Lung (tissue), 12 donors: Measurements from ENCODE around the gene SARNP. TPM values are rescaled to one million over a fixed set of nuclear protein-coding genes. Genes with fewer than 3 reads are reported as not detected.

Experiments used
- ATAC-seq: fragments of 200-7000 bp; cut with Tn5 transposase; one replicate; pipeline ENCODE4 v1.9.1; 2020; ENCODE audit warnings: moderate number of reproducible peaks; ENCODE audit not compliant: insufficient read depth, low FRiP score
- DNase-seq, 3 donors: peaks; one replicate each; pipeline ENCODE4 v3.0.0-alpha.2; 2013 to 2017
- H3K27ac ChIP-seq, 2 donors: one replicate each; pipeline ENCODE4 v1.5.1; 2013; ENCODE audit warnings: mild to moderate bottlenecking in 2 of 2, moderate library complexity in 2 of 2, control low read depth in 1 of 2, inconsistent platforms in 1 of 2, low read depth in 1 of 2, low read length in 1 of 2
- H3K27me3 ChIP-seq, 3 donors: one replicate each; pipeline ENCODE4 v1.5.1; 2013; ENCODE audit warnings: low read length in 2 of 3; ENCODE audit not compliant: control insufficient read depth in 3 of 3, insufficient read depth in 3 of 3
- H3K36me3 ChIP-seq, 4 donors: one replicate each; pipeline ENCODE4 v1.5.1; 2013; ENCODE audit warnings: low read length in 4 of 4, mild to moderate bottlenecking in 1 of 4, moderate library complexity in 1 of 4; ENCODE audit not compliant: control insufficient read depth in 4 of 4, insufficient read depth in 4 of 4
- H3K4me1 ChIP-seq, 5 donors: one replicate each; pipeline ENCODE4 v1.5.1; 2013; ENCODE audit warnings: low read length in 5 of 5, mild to moderate bottlenecking in 2 of 5, moderate library complexity in 1 of 5; ENCODE audit not compliant: control insufficient read depth in 5 of 5, insufficient read depth in 5 of 5
- H3K4me3 ChIP-seq: one replicate; pipeline ENCODE4 v1.5.1; 2013; ENCODE audit warnings: mild to moderate bottlenecking, control low read depth, moderate library complexity
- H3K9ac ChIP-seq, 2 donors: one replicate each; pipeline ENCODE4 v1.5.1; 2013; ENCODE audit warnings: low read length in 2 of 2, control low read depth in 1 of 2; ENCODE audit not compliant: insufficient read depth in 1 of 2
- H3K9me3 ChIP-seq, 4 donors: one replicate each; pipeline ENCODE4 v1.5.1; 2013; ENCODE audit warnings: low read length in 3 of 4, mild to moderate bottlenecking in 1 of 4, moderate library complexity in 1 of 4; ENCODE audit not compliant: control insufficient read depth in 4 of 4, insufficient read depth in 3 of 4
- WGBS, 2 donors: extraction: QIAGEN DNeasy Blood & Tissue Kit; methylation state at CpG; one replicate each; pipeline ENCODE4 v1.1.7; 2013; 5-methylcytosine and 5-hydroxymethylcytosine counted together
- polyA plus RNA-seq, 2 donors: library from polyadenylated mRNA; stranded (reverse); fragments of 200-250 nt; gene quantifications; one replicate each; pipeline ENCODE4 v1.2.1, GENCODE V29; 2013
- total RNA-seq, 2 donors: library from RNA; depleted of rRNA in 1 of 2; stranded (reverse); fragments of >200 nt in 1 of 2; gene quantifications; one replicate each; pipeline ENCODE4 v1.2.1, GENCODE V29; 2014 to 2021
- TF ChIP-seq, protein P1 (sequence below): IDR thresholded peaks from 2 replicates; pipeline ENCODE4 v1.5.1; 2012; ENCODE audit warnings: mild to moderate bottlenecking; ENCODE audit errors: control extremely low read depth, extremely low read depth
- donor health status: control.
- donor health status: control.
- donor health status: Bipolar disorder and iron deficiency.
- donor health status: healthy.
- donor health status: DM: yes; HTN: yes; CAD: no.

SARNP gene
- total and polyA plus RNA-seq, 4 donors, result 51.9 to 102 (median 82.2) TPM

DNA sequence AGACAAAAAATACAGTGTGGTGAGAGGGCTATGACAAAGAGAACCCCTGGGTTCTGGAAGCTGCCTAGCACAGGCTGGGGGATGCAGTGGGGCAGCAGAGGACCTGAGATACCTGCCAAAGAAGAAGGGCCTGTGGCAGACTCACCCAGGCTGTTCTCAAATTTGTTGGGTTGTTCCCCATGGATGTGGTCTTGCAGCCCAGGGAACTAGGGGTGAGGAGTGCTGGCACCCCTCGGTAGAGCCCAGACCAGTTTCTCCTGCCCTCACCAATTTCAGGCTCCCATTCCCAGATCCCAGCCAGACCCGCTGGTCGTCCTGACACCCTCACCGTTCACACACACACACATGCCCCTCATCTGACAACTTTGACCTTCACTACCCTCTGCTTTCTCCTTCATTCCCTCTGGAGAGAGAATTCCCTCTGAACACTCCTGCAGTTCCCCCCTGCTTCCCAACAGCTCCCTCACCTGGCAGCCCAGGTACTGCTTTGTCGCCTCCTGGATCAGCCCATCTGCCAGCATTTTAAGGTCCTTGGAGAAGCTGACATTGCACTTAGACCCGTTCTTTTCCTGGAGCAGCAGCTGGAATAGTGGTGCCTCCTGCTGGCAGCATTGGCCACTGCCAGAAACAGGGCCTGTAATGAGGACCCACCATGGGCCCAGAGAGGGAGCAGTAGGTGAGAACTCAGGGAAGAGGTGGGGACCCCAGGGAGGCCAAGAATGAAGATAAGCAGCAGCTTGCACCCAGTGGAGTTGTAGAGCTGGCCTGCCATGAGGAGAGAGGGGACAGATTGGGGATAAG, 80.5 kb downstream of the SARNP start:
- ATAC-seq, result peak; percentile 77

DNA sequence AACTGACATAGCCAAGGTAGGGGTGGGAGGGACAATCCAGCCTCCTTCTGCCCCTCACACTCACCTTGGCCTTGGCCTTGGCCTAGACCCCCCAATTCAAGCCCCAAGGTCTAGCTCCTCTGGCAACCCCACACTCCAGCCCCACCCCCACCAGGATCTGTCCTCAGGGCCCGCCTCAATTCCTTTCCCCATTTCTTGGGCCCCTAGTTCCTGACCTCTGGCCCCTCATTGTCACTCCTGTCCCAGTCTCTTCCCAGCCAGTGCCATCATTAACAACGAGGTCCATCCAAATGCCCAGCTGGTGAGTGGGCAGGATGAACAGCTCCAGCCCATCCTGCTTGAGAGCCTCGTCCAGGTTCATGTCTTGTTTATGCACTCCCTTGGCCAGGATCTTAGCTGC, 81.4 kb downstream of the SARNP start:
- no peak overlapping the region for H3K27ac ChIP-seq
- no peaks in the 10 kb centered on the region for H3K9me3 ChIP-seq
- no peaks in the 10 kb centered on the region for H3K36me3 ChIP-seq
- H3K4me3 ChIP-seq, result no peak overlapping the region
- H3K4me1 ChIP-seq, result peaks cover 0 to 19% (median 0%) of the 10 kb centered on the region in 5 donors
- no peaks in the 10 kb centered on the region for H3K27me3 ChIP-seq
- TF ChIP-seq, protein P1, sequence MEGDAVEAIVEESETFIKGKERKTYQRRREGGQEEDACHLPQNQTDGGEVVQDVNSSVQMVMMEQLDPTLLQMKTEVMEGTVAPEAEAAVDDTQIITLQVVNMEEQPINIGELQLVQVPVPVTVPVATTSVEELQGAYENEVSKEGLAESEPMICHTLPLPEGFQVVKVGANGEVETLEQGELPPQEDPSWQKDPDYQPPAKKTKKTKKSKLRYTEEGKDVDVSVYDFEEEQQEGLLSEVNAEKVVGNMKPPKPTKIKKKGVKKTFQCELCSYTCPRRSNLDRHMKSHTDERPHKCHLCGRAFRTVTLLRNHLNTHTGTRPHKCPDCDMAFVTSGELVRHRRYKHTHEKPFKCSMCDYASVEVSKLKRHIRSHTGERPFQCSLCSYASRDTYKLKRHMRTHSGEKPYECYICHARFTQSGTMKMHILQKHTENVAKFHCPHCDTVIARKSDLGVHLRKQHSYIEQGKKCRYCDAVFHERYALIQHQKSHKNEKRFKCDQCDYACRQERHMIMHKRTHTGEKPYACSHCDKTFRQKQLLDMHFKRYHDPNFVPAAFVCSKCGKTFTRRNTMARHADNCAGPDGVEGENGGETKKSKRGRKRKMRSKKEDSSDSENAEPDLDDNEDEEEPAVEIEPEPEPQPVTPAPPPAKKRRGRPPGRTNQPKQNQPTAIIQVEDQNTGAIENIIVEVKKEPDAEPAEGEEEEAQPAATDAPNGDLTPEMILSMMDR, result no peak
- WGBS, 2 donors, result 57 to 78% methylated on average over 3 of the region's 3 CpGs
- DNase-seq, result no peak
- H3K9ac ChIP-seq, result peak overlapping the region in 1 of 2 donors; percentile 28
- ATAC-seq, result no peak

More for the DNA sequence above, 80.5 kb downstream of the SARNP start:
- peaks cover 0 to 24% (median 4%) of the 10 kb centered on the region in 5 donors for H3K4me1 ChIP-seq
- peak overlapping the region in 1 of 2 donors; percentile 23 for H3K9ac ChIP-seq
- 39 to 51% methylated on average over 6 of the region's 6 CpGs for WGBS, 2 donors
- DNase-seq, result peak; percentile 74 to 80 (median 76)
- no peak overlapping the region for H3K27ac ChIP-seq
- H3K27me3 ChIP-seq, result no peaks in the 10 kb centered on the region
- H3K36me3 ChIP-seq, result no peaks in the 10 kb centered on the region
- TF ChIP-seq, protein P1, result peak; percentile 66
- no peak overlapping the region for H3K4me3 ChIP-seq
- no peaks in the 10 kb centered on the region for H3K9me3 ChIP-seq

DNA sequence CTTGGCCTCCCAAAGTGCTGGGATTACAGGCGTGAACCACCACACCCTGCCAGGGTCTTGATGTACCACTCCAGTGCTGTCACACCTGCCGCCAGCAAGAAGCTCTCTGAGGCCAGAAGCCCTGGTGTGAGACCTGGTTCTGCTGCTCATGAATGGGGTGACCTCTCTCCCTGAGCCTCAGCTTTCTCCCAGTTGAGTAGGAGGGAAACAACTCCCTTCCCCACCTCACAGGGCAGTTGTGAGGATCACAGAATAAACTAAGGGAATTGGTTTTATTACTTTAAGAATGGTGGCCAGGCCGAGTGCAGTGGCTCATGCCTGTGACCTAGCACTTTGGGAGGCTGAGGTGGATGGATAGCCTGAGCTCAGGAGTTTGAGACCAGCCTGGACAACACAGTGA, 82.9 kb downstream of the SARNP start:
- no peak overlapping the region for H3K4me3 ChIP-seq
- no peaks in the 10 kb centered on the region for H3K36me3 ChIP-seq
- peaks cover 0 to 32% (median 5%) of the 10 kb centered on the region in 5 donors for H3K4me1 ChIP-seq
- DNase-seq, result no peak
- H3K27me3 ChIP-seq, result no peaks in the 10 kb centered on the region
- no peak overlapping the region for H3K9ac ChIP-seq
- ATAC-seq, result no peak
- no peaks in the 10 kb centered on the region for H3K9me3 ChIP-seq
- TF ChIP-seq, protein P1, result no peak
- no peak overlapping the region for H3K27ac ChIP-seq
- 91 to 94% methylated on average over 3 of the region's 3 CpGs for WGBS, 2 donors
